HEK293 (cell line): Measurements from ENCODE around the gene SOCS7.

ENCODE experiments used
- ZBTB20 ChIP-seq: fragments of 450-650 bp; formaldehyde crosslinking; IDR thresholded peaks from 2 replicates; pipeline ENCODE4 v1.5.1; 2016; ENCODE audit warnings: missing biosample characterization, missing genetic modification characterization
- ZNF133 ChIP-seq: fragments of 450-650 bp; formaldehyde crosslinking; IDR thresholded peaks from 2 replicates; pipeline ENCODE4 v1.5.1; 2016; ENCODE audit warnings: missing biosample characterization, missing genetic modification characterization

DNA sequence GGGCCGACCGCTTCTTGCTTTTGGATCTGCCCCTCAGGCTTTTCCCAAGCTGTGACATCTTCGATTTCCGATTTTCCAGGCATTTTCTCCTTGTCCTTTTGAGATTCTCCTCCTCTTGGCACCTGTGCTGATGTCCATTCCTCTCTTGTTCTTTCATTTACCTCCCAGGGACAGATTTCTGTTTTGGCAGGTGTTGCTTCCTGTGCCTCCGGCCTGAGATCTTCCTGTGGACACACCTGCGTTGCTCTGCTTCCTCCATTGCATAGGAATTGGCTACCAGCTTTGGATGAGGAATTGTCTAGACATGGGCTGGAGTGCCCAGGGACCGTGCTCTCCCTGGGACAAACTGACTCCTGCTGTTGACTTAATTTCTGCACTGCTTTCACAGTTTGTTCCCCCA lies 23.0 kb upstream of the SOCS7 start:
- TF ChIP-seq ZNF133 (no peak), ZBTB20 (tag by site-specific recombination) (no peak)
